ENCODE data around the gene SLC25A40. TPM values are rescaled to one million over a fixed set of nuclear protein-coding genes. Genes with fewer than 3 reads are reported as not detected.
"Not testable (repeated sequence)": the region's sequence is repeated elsewhere in the genome, so short reads cannot be mapped to it uniquely, and the experiment has no call there.

The SLC25A40 gene
- total RNA-seq, 4 donors from 2014 or later = 3.2 to 14.8 (median 8.6) TPM

DNA sequence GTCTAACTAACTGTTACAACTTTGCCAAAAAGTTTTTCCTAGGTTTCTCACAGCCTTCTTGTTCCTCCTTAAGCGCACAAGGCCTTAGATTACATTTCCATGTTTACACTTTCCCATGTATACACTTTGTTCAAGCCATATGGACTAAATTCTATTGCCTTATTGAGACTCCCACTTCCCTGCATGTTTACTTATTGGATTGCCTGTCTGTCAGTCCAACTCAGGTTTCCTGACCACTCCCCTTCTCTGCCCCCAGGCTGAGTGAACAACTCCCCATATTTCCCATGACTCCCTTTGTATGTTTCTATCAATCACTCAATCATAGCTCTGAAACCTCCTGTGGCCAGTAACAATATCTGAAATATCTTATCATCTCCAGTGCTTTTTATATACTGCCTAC is 43.0 kb downstream of the SLC25A40 start:
- Histone ChIP-seq H3K4me3 (no peak overlapping the region), H3K27me3 (no peaks in the 10 kb centered on the region), H3K36me3 (no peaks in the 10 kb centered on the region), H3K4me1 (no peaks in the 10 kb centered on the region), H3K9me3 (no peaks in the 10 kb centered on the region), H3K27ac (no peak overlapping the region)
- TF ChIP-seq, protein P1, sequence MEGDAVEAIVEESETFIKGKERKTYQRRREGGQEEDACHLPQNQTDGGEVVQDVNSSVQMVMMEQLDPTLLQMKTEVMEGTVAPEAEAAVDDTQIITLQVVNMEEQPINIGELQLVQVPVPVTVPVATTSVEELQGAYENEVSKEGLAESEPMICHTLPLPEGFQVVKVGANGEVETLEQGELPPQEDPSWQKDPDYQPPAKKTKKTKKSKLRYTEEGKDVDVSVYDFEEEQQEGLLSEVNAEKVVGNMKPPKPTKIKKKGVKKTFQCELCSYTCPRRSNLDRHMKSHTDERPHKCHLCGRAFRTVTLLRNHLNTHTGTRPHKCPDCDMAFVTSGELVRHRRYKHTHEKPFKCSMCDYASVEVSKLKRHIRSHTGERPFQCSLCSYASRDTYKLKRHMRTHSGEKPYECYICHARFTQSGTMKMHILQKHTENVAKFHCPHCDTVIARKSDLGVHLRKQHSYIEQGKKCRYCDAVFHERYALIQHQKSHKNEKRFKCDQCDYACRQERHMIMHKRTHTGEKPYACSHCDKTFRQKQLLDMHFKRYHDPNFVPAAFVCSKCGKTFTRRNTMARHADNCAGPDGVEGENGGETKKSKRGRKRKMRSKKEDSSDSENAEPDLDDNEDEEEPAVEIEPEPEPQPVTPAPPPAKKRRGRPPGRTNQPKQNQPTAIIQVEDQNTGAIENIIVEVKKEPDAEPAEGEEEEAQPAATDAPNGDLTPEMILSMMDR (IDR thresholded peaks at IDR 0.05 in 4 of 5, conservative IDR thresholded peaks at IDR 0.05 in 1 of 5) = no peak
- no peak for TF ChIP-seq POLR2A (IDR thresholded peaks at IDR 0.05)
- ATAC-seq (no peak), DNase-seq (no peak)
- intact Hi-C loops (cut with DNase I; ENCODE audit: low total_unique reads) = no loop called here
- in situ Hi-C loops (cut with MboI; ENCODE audit: low sequenced_read_pairs in 4 of 4) = no loop called here

DNA sequence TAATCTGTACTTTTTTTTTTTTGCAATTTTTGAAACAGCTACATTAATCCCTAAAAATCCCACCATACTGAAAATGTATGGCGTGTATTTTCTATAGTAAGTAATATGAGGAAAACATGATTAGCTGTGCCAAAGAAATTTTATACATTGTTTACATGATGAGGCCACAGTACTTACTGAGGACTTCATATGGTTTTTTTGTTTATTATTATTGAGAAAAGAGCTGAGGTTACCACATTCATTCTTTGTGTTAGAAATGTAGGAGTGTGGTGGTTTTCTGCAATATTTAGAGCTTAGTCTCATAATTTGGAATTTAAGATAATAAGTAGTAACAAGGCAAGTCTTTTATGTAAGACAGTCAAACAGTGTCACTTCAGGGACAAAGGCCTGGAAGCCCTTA is 45.1 kb downstream of the SLC25A40 start:
- intact Hi-C loops (cut with DNase I; ENCODE audit: low total_unique reads) (no loop called here), in situ Hi-C loops (cut with MboI; ENCODE audit: low sequenced_read_pairs in 4 of 4) (no loop called here)
- no peak overlapping the region for H3K4me3 ChIP-seq
- TF ChIP-seq POLR2A (IDR thresholded peaks at IDR 0.05) = no peak
- TF ChIP-seq, protein P1 (IDR thresholded peaks at IDR 0.05 in 4 of 5, conservative IDR thresholded peaks at IDR 0.05 in 1 of 5) = no peak
- ATAC-seq (no peak), DNase-seq (no peak)
- H3K9me3 ChIP-seq = no peaks in the 10 kb centered on the region
- no peaks in the 10 kb centered on the region for H3K4me1 ChIP-seq
- H3K36me3 ChIP-seq = no peaks in the 10 kb centered on the region
- no peak overlapping the region for H3K27ac ChIP-seq
- no peaks in the 10 kb centered on the region for H3K27me3 ChIP-seq

DNA sequence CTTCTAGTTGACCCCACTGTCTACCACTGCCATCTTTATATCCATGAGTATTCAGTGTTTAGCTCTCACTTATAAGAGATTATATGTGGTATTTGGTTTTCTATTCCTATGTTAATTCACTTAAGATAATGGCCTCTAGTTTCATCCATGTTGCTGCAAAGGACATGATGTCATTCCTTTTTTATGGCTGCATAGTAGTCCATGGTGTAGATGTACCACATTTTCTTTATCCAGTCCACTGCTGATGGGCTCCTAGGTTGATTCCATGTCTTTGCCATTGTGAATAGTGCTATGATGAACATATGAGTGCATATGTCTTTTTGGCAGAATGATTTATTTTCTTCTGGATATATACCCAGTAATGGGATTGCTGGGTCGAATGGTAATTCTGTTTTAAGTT is 47.8 kb downstream of the SLC25A40 start:
- H3K4me3 ChIP-seq; H3K36me3 ChIP-seq; DNase-seq; H3K27me3 ChIP-seq; intact Hi-C loops (cut with DNase I; ENCODE audit: low total_unique reads); ATAC-seq; H3K27ac ChIP-seq; H3K9me3 ChIP-seq; H3K4me1 ChIP-seq; in situ Hi-C loops (cut with MboI; ENCODE audit: low sequenced_read_pairs in 4 of 4): not testable (repeated sequence)

DNA sequence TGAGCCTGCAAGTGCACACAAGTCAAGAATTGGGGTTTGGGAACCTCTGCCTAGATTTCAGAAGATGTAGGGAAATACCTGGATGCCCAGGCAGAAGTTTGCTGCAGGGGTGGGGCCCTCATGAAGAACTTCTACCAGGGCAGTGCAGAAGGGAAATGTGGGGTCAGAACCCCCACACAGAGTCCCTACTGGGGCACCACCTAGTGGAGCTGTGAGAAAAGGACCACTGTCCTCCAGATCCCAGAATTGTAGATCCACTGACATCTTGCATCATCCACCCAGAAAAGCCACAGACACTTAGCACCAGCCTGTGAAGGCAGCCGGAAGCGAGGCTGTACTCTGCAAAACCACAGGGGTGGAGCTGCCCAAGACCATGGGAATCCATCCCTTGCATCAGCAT is 50.8 kb downstream of the SLC25A40 start:
- ATAC-seq; intact Hi-C loops (cut with DNase I; ENCODE audit: low total_unique reads); DNase-seq; in situ Hi-C loops (cut with MboI; ENCODE audit: low sequenced_read_pairs in 4 of 4); H3K4me1 ChIP-seq; H3K9me3 ChIP-seq; H3K4me3 ChIP-seq; H3K36me3 ChIP-seq; H3K27ac ChIP-seq; H3K27me3 ChIP-seq: not testable (repeated sequence)

DNA sequence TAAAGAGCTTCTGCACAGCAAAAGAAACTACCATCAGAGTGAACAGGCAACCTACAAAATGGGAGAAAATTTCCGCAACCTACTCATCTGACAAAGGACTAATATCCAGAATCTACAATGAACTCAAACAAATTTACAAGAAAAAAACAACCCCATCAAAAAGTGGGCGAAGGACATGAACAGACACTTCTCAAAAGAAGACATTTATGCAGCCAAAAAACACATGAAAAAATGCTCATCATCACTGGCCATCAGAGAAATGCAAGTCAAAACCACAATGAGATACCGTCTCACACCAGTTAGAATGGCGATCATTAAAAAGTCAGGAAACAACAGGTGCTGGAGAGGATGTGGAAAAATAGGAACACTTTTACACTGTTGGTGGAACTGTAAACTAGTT is 54.1 kb downstream of the SLC25A40 start:
- in situ Hi-C loops (cut with MboI; ENCODE audit: low sequenced_read_pairs in 4 of 4); H3K27ac ChIP-seq; H3K27me3 ChIP-seq; ATAC-seq; H3K36me3 ChIP-seq; H3K4me1 ChIP-seq; H3K9me3 ChIP-seq; H3K4me3 ChIP-seq; DNase-seq; intact Hi-C loops (cut with DNase I; ENCODE audit: low total_unique reads): not testable (repeated sequence)

DNA sequence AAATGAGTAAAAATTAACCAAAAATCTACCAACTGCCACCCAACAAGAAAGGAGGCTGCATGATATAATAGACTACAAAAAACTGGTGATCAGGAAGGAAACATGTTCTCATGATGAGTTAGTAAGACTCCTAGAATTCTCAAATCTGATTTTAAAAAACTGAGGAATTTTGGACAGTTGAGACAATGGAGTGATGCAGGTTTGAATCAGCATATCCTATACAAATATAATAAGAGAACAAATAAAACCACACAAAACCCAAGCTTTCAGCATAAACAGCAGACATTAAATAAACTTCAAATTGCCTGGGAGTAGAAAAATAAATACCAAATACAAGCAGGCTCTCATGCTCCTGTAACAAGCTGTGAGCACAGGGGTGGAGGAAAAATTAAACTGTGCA is 57.8 kb downstream of the SLC25A40 start:
- no peak for ATAC-seq
- Histone ChIP-seq H3K27me3 (no peaks in the 10 kb centered on the region), H3K4me1 (no peaks in the 10 kb centered on the region), H3K27ac (no peak overlapping the region), H3K36me3 (no peaks in the 10 kb centered on the region), H3K4me3 (no peak overlapping the region), H3K9me3 (no peaks in the 10 kb centered on the region)
- in situ Hi-C loops (cut with MboI; ENCODE audit: low sequenced_read_pairs in 4 of 4) (no loop called here), intact Hi-C loops (cut with DNase I; ENCODE audit: low total_unique reads) (no loop called here)
- TF ChIP-seq, protein P1 (IDR thresholded peaks at IDR 0.05 in 4 of 5, conservative IDR thresholded peaks at IDR 0.05 in 1 of 5) = no peak
- TF ChIP-seq POLR2A (IDR thresholded peaks at IDR 0.05) = no peak
- DNase-seq = no peak
